ENCODE measurements around the gene DDR1.

The DDR1 gene

DNA sequence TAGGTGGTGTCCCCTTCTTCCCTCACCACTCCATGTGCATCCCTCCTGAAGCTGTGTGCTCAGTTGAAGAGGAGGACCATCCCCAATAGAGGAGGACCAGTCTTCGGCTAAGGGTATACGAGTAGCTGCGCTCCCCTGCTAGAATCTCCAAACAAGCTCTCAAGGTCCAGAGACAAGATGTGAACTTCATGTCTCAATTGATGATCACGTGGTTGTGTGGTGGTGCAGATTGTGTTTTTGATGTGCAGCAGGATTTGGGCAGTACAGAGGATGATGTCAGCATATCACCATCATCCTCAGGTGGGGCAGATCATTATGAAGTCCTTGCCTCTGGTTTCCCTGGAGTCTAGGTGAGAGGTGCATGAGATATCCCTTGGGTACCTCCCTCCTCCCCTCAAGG lies 20.0 kb upstream of the DDR1 start:
- TF ChIP-seq SIN3A (IDR thresholded peaks at IDR 0.05; ENCODE audit: borderline replicate concordance, insufficient read depth, low read length) = no peak
- no peak for TF ChIP-seq TAF1 (IDR thresholded peaks at IDR 0.05; ENCODE audit: borderline replicate concordance, insufficient read depth, low read length)
- TF ChIP-seq, protein P1, sequence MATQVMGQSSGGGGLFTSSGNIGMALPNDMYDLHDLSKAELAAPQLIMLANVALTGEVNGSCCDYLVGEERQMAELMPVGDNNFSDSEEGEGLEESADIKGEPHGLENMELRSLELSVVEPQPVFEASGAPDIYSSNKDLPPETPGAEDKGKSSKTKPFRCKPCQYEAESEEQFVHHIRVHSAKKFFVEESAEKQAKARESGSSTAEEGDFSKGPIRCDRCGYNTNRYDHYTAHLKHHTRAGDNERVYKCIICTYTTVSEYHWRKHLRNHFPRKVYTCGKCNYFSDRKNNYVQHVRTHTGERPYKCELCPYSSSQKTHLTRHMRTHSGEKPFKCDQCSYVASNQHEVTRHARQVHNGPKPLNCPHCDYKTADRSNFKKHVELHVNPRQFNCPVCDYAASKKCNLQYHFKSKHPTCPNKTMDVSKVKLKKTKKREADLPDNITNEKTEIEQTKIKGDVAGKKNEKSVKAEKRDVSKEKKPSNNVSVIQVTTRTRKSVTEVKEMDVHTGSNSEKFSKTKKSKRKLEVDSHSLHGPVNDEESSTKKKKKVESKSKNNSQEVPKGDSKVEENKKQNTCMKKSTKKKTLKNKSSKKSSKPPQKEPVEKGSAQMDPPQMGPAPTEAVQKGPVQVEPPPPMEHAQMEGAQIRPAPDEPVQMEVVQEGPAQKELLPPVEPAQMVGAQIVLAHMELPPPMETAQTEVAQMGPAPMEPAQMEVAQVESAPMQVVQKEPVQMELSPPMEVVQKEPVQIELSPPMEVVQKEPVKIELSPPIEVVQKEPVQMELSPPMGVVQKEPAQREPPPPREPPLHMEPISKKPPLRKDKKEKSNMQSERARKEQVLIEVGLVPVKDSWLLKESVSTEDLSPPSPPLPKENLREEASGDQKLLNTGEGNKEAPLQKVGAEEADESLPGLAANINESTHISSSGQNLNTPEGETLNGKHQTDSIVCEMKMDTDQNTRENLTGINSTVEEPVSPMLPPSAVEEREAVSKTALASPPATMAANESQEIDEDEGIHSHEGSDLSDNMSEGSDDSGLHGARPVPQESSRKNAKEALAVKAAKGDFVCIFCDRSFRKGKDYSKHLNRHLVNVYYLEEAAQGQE (IDR thresholded peaks at IDR 0.05; ENCODE audit: insufficient read depth in 1 of 2, low read depth in 2 of 2, low read length in 2 of 2) = no peak
- TF ChIP-seq FOXP2 (optimal IDR thresholded peaks at IDR 0.05; ENCODE audit: borderline replicate concordance, extremely low read depth, extremely low read length, insufficient read depth) = no peak
- no peak for TF ChIP-seq POLR2AphosphoS5 (IDR thresholded peaks at IDR 0.05; ENCODE audit: low read depth, low read length)

DNA sequence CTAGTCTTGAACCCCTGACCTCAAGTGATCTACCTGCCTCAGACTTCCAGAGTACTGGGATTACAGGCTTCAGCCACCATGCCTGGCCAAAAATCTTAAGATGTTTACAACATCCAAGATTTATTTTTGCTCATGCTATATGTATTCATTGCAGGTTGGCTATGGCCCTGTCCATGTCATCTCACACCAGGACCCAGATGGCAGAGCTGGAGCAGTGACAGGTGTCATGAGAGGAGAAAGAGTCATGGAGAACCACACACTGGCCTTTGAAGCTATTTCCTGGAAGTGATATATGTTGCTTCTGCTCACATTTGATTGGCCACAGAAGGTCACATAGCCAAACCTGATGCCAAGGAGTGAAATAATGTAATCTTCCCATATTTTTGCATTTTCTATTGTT lies 13.8 kb upstream of the DDR1 start:
- TF ChIP-seq SIN3A (IDR thresholded peaks at IDR 0.05; ENCODE audit: borderline replicate concordance, insufficient read depth, low read length) (no peak), TAF1 (IDR thresholded peaks at IDR 0.05; ENCODE audit: borderline replicate concordance, insufficient read depth, low read length) (no peak), FOXP2 (optimal IDR thresholded peaks at IDR 0.05; ENCODE audit: borderline replicate concordance, extremely low read depth, extremely low read length, insufficient read depth) (no peak), POLR2AphosphoS5 (IDR thresholded peaks at IDR 0.05; ENCODE audit: low read depth, low read length) (no peak)
- TF ChIP-seq, protein P1 (IDR thresholded peaks at IDR 0.05; ENCODE audit: insufficient read depth in 1 of 2, low read depth in 2 of 2, low read length in 2 of 2) = no peak

DNA sequence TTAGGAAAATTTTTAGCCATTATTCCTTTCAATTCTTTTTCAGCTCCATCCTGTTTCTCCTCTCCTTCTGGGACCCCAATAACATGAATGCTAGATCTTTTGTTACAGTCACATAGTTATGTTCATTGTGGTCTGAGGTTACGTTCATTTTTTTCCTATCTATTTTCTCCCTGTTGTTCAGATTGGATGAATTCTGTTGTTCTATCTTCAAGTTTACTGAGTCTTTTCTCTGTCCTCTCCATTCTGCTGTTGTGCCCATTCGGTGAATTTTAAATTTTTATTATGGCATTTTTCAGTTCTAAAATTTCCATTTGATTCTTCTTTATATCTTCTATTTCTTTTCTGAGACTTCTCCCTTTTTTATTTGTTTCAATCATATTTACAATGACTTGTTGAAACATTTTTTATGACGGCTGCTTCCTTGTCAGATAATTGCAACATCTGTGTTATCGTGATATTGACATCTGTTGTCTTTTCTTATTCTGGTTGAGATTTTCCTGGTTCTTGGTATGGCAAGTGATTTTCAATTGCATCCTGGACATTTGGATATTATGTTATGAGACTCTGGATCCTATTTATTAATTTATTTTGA lies 12.6 kb upstream of the DDR1 start:
- TF ChIP-seq, protein P1 (IDR thresholded peaks at IDR 0.05; ENCODE audit: insufficient read depth in 1 of 2, low read depth in 2 of 2, low read length in 2 of 2) = no peak
- TF ChIP-seq TAF1 (IDR thresholded peaks at IDR 0.05; ENCODE audit: borderline replicate concordance, insufficient read depth, low read length) = no peak
- TF ChIP-seq FOXP2 (optimal IDR thresholded peaks at IDR 0.05; ENCODE audit: borderline replicate concordance, extremely low read depth, extremely low read length, insufficient read depth) = no peak

DNA sequence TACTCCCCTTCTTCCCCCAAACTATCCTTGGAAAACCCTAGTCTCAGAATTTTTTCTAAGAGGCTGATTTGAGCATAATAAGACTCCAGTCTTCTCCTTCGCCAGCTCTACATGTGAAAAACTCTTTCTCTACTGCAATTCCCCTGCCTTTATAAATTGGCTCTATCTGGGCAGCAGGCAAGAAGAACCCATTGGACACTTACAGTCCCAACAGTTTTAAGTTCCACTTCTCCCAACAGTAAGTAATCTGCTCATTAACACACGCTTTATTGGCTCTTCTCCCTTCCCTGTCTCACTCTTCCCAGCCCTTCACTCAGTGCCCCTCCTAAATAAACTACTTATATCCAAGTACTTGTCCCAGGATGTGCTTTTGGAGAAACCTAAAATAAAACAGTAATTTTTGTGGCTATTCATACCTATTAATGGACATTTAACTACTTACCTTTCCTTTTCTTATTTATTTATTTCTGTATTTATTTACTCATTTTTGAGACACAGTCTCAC lies 11.1 kb upstream of the DDR1 start:
- TF ChIP-seq TAF1 (IDR thresholded peaks at IDR 0.05; ENCODE audit: borderline replicate concordance, insufficient read depth, low read length) (no peak), POLR2AphosphoS5 (IDR thresholded peaks at IDR 0.05; ENCODE audit: low read depth, low read length) (no peak), SIN3A (IDR thresholded peaks at IDR 0.05; ENCODE audit: borderline replicate concordance, insufficient read depth, low read length) (no peak), FOXP2 (optimal IDR thresholded peaks at IDR 0.05; ENCODE audit: borderline replicate concordance, extremely low read depth, extremely low read length, insufficient read depth) (no peak)
- TF ChIP-seq, protein P1 (IDR thresholded peaks at IDR 0.05; ENCODE audit: insufficient read depth in 1 of 2, low read depth in 2 of 2, low read length in 2 of 2) = no peak
